ENCODE results near the gene OLFML2A. TPM values are rescaled to one million over a fixed set of nuclear protein-coding genes. Genes with fewer than 3 reads are reported as not detected.

OLFML2A gene
- total and polyA plus RNA-seq, 2 donors (not counting 1 experiment from before 2014, with no cell fraction given), result 2.7 to 33.7 TPM

DNA sequence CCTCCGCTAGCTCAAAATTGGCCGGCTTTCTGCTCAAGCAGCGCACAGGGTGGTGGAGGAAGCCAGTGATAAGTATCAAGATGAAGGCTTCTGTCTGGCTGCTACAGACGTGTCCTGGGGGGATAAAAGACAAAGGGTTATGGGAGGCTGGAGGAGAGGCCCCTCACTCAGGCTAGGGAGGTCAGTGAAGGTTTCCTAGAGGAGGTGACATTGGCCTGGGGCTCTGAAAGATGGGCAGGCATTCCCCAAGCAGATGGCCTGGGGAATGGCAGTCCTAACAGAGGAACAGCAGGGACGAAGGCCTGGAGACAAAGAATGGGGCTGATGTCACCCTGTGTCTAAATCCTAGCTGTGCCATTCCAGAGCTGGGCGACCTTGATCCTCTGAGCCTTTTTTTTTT, 32.3 kb downstream of the OLFML2A start:
- Histone ChIP-seq H3K4me1 (ENCODE audit: control insufficient read depth, extremely low read depth, insufficient read depth, low read length) (peaks cover 14% of the 10 kb centered on the region), H4K20me1 (ENCODE audit: control insufficient read depth, extremely low read depth, insufficient read depth, low read length) (no peaks in the 10 kb centered on the region), H3K4me2 (ENCODE audit: extremely low read depth, insufficient read depth, low read length) (no peak overlapping the region), H3K9me3 (ENCODE audit: control insufficient read depth, insufficient read depth, low read depth, low read length) (no peaks in the 10 kb centered on the region), H3K79me2 (ENCODE audit: control insufficient read depth, insufficient read depth, low read length) (no peaks in the 10 kb centered on the region), H3K36me3 (ENCODE audit: control insufficient read depth, insufficient read depth, low read length) (no peaks in the 10 kb centered on the region), H3K27ac (ENCODE audit: insufficient read depth, low read length) (no peak overlapping the region), H3K27me3 (ENCODE audit: control insufficient read depth, insufficient read depth, low read length) (no peaks in the 10 kb centered on the region), H3K9ac (ENCODE audit: insufficient read depth, low read length) (no peak overlapping the region), H2AFZ (ENCODE audit: low read length) (no peak overlapping the region), H3K4me3 (replicated peaks in 1 of 4; ENCODE audit: control extremely low read depth in 1 of 4, insufficient read depth in 1 of 4, low read depth in 3 of 4, low read length in 4 of 4) (no peak overlapping the region)
- TF ChIP-seq, protein P1, sequence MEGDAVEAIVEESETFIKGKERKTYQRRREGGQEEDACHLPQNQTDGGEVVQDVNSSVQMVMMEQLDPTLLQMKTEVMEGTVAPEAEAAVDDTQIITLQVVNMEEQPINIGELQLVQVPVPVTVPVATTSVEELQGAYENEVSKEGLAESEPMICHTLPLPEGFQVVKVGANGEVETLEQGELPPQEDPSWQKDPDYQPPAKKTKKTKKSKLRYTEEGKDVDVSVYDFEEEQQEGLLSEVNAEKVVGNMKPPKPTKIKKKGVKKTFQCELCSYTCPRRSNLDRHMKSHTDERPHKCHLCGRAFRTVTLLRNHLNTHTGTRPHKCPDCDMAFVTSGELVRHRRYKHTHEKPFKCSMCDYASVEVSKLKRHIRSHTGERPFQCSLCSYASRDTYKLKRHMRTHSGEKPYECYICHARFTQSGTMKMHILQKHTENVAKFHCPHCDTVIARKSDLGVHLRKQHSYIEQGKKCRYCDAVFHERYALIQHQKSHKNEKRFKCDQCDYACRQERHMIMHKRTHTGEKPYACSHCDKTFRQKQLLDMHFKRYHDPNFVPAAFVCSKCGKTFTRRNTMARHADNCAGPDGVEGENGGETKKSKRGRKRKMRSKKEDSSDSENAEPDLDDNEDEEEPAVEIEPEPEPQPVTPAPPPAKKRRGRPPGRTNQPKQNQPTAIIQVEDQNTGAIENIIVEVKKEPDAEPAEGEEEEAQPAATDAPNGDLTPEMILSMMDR (conservative IDR thresholded peaks at IDR 0.05 in 1 of 2, IDR thresholded peaks at IDR 0.05 in 1 of 2; ENCODE audit: low read depth in 1 of 2, low read length in 2 of 2), result no peak
- TF ChIP-seq EZH2 (IDR thresholded peaks at IDR 0.05; ENCODE audit: low read length, missing control alignments), result no peak
- no peak for DNase-seq (ENCODE audit: low read depth in 2 of 2)

DNA sequence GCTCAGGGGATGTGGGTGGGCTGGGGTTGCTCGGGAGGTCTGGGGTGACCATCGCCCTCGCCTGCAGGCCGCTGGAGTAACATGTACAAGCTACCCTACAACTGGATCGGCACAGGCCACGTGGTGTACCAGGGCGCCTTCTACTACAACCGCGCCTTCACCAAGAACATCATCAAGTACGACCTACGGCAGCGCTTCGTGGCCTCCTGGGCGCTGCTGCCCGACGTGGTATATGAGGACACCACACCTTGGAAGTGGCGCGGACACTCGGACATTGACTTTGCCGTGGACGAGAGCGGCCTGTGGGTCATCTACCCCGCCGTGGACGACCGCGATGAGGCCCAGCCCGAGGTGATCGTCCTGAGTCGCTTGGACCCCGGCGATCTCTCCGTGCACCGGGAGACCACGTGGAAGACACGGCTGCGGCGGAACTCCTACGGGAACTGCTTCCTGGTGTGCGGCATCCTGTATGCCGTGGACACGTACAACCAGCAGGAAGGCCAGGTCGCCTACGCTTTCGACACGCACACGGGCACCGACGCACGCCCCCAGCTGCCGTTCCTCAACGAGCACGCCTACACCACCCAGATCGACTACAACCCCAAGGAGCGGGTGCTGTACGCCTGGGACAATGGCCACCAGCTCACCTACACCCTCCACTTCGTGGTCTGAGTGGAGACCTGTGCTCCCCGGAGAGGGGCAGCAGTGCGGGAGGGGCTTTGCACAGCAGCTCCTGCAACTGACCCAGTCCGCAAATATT, 33.0 kb downstream of the OLFML2A start:
- H3K4me3 ChIP-seq (replicated peaks in 1 of 4; ENCODE audit: control extremely low read depth in 1 of 4, insufficient read depth in 1 of 4, low read depth in 3 of 4, low read length in 4 of 4), result no peak overlapping the region
- no peaks in the 10 kb centered on the region for H4K20me1 ChIP-seq (ENCODE audit: control insufficient read depth, extremely low read depth, insufficient read depth, low read length)
- no peak overlapping the region for H2AFZ ChIP-seq (ENCODE audit: low read length)
- no peak overlapping the region for H3K27ac ChIP-seq (ENCODE audit: insufficient read depth, low read length)
- no peak for DNase-seq (ENCODE audit: low read depth in 2 of 2)
- no peak overlapping the region for H3K9ac ChIP-seq (ENCODE audit: insufficient read depth, low read length)
- no peak overlapping the region for H3K4me2 ChIP-seq (ENCODE audit: extremely low read depth, insufficient read depth, low read length)
- TF ChIP-seq, protein P1 (conservative IDR thresholded peaks at IDR 0.05 in 1 of 2, IDR thresholded peaks at IDR 0.05 in 1 of 2; ENCODE audit: low read depth in 1 of 2, low read length in 2 of 2), result no peak
- no peak for TF ChIP-seq EZH2 (IDR thresholded peaks at IDR 0.05; ENCODE audit: low read length, missing control alignments)
- no peaks in the 10 kb centered on the region for H3K79me2 ChIP-seq (ENCODE audit: control insufficient read depth, insufficient read depth, low read length)
- no peaks in the 10 kb centered on the region for H3K27me3 ChIP-seq (ENCODE audit: control insufficient read depth, insufficient read depth, low read length)
- peaks cover 14% of the 10 kb centered on the region for H3K4me1 ChIP-seq (ENCODE audit: control insufficient read depth, extremely low read depth, insufficient read depth, low read length)
- no peaks in the 10 kb centered on the region for H3K36me3 ChIP-seq (ENCODE audit: control insufficient read depth, insufficient read depth, low read length)
- H3K9me3 ChIP-seq (ENCODE audit: control insufficient read depth, insufficient read depth, low read depth, low read length), result no peaks in the 10 kb centered on the region

DNA sequence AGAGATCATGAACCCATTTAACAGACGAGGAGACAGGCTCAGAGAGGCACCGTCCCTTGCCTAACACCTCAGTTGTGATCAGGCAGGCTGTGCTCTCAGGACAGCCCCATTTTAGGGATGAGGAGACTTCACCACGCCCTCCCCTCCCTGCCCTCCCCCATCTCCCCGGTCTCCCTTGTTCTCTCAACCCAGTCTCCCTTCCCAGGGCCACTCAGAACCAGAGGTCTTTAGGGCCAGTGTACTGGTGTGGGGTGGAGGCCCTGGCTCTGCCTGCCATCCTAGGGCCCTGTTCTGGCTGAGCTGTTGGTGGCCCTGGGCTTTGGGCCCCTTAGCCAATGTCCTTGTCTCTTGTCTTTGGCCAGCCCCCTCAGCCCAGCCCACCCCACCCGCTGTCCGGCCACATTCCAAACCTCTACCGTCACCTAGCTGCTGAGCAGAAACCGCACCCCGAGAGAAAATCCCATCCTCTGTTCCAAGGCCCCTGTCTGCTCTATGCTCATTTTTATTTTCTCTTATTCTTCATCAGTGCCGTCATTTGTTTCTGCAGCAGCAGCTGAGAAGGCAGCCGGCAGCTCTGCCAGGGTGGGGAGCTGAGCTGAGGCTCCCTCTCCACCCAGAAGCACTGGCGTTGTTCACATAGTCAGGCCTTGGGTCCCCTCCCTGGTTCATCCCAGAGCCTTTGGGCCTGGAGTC, 33.9 kb downstream of the OLFML2A start:
- Histone ChIP-seq H3K9me3 (ENCODE audit: control insufficient read depth, insufficient read depth, low read depth, low read length) (no peaks in the 10 kb centered on the region), H3K9ac (ENCODE audit: insufficient read depth, low read length) (no peak overlapping the region), H3K4me1 (ENCODE audit: control insufficient read depth, extremely low read depth, insufficient read depth, low read length) (peaks cover 14% of the 10 kb centered on the region), H3K27me3 (ENCODE audit: control insufficient read depth, insufficient read depth, low read length) (no peaks in the 10 kb centered on the region), H4K20me1 (ENCODE audit: control insufficient read depth, extremely low read depth, insufficient read depth, low read length) (no peaks in the 10 kb centered on the region), H3K27ac (ENCODE audit: insufficient read depth, low read length) (peak overlapping the region; percentile 80), H3K4me3 (replicated peaks in 1 of 4; ENCODE audit: control extremely low read depth in 1 of 4, insufficient read depth in 1 of 4, low read depth in 3 of 4, low read length in 4 of 4) (no peak overlapping the region), H3K79me2 (ENCODE audit: control insufficient read depth, insufficient read depth, low read length) (no peaks in the 10 kb centered on the region), H2AFZ (ENCODE audit: low read length) (peak overlapping the region; percentile 30), H3K4me2 (ENCODE audit: extremely low read depth, insufficient read depth, low read length) (peak overlapping the region; percentile 4), H3K36me3 (ENCODE audit: control insufficient read depth, insufficient read depth, low read length) (no peaks in the 10 kb centered on the region)
- peak; percentile 79 to 94 for DNase-seq (ENCODE audit: low read depth in 2 of 2)
- TF ChIP-seq, protein P1 (conservative IDR thresholded peaks at IDR 0.05 in 1 of 2, IDR thresholded peaks at IDR 0.05 in 1 of 2; ENCODE audit: low read depth in 1 of 2, low read length in 2 of 2), result no peak
- no peak for TF ChIP-seq EZH2 (IDR thresholded peaks at IDR 0.05; ENCODE audit: low read length, missing control alignments)

Data from fibroblast of lung (primary cell).